WTC11 (cell line): ENCODE measurements around the gene GPATCH2. TPM values are rescaled to one million over a fixed set of nuclear protein-coding genes. Genes with fewer than 3 reads are reported as not detected.

ENCODE experiments used
- ATAC-seq: fragments of 200-7000 bp; cut with Tn5 transposase; 2 replicates; pipeline ENCODE4 v1.10.0; 2021; ENCODE audit warnings: mild to moderate bottlenecking, moderate library complexity
- CTCF ChIA-PET: fragments of 300-600 bp; sonication (Branson Sonifier 250); formaldehyde crosslinking; loops from one replicate; lab custom pipeline; 2021; ENCODE audit warnings: antibody characterized with exemption; lab: Charles Lee
- POLR2A ChIA-PET: fragments of 350-600 bp; sonication (Branson Sonifier 250); formaldehyde crosslinking; loops from one replicate; lab custom pipeline; 2021; ENCODE audit warnings: antibody characterized with exemption; lab: Charles Lee
- DNase-seq: peaks from one replicate; pipeline ENCODE4 v3.0.0; 2021; ENCODE audit warnings: low spot score
- H3K27ac Mint-ChIP-seq: 2 replicates; pipeline ENCODE4 v1.8.0; 2021; ENCODE audit warnings: mixed read lengths
- H3K27me3 Mint-ChIP-seq: 2 replicates; pipeline ENCODE4 v1.8.0; 2021; ENCODE audit warnings: low read depth, mild to moderate bottlenecking, moderate library complexity, mixed read lengths
- H3K36me3 Mint-ChIP-seq: 2 replicates; pipeline ENCODE4 v1.8.0; 2021; ENCODE audit warnings: mixed read lengths
- H3K4me1 Mint-ChIP-seq: 2 replicates; pipeline ENCODE4 v1.8.0; 2022; ENCODE audit warnings: mixed read lengths
- H3K4me3 Mint-ChIP-seq: 2 replicates; pipeline ENCODE4 v1.8.0; 2021; ENCODE audit warnings: mild to moderate bottlenecking, moderate library complexity, mixed read lengths
- H3K9me3 Mint-ChIP-seq: 2 replicates; pipeline ENCODE4 v1.8.0; 2021; ENCODE audit warnings: mixed read lengths
- AFF4 ChIP-seq: sonication (generic); formaldehyde crosslinking; IDR thresholded peaks from 2 replicates; pipeline ENCODE4 v1.8.1; 2023; ENCODE audit warnings: mild to moderate bottlenecking, missing genetic modification reagents, borderline replicate concordance
- CBFB ChIP-seq: sonication (generic); formaldehyde crosslinking; IDR thresholded peaks from 2 replicates; pipeline ENCODE4 v1.8.1; 2022; ENCODE audit warnings: mild to moderate bottlenecking, low read depth, missing genetic modification reagents
- CREB1 ChIP-seq: sonication (generic); formaldehyde crosslinking; IDR thresholded peaks from 2 replicates; pipeline ENCODE4 v1.8.0; 2023; ENCODE audit warnings: mild to moderate bottlenecking, missing genetic modification reagents
- CREM ChIP-seq: sonication (generic); formaldehyde crosslinking; IDR thresholded peaks from 2 replicates; pipeline ENCODE4 v1.8.1; 2022; ENCODE audit warnings: mild to moderate bottlenecking, missing genetic modification reagents, moderate library complexity
- CTCF ChIP-seq: fragments of 200-600 bp; IDR thresholded peaks from 2 replicates; pipeline ENCODE4 v1.8.0; 2022; ENCODE audit warnings: antibody characterized with exemption
- E2F5 ChIP-seq: sonication (generic); formaldehyde crosslinking; IDR thresholded peaks from 2 replicates; pipeline ENCODE4 v1.8.1; 2022; ENCODE audit warnings: mild to moderate bottlenecking, moderate library complexity, missing genetic modification reagents
- FOXJ3 ChIP-seq: sonication (generic); formaldehyde crosslinking; IDR thresholded peaks from 2 replicates; pipeline ENCODE4 v1.9.0; 2021; ENCODE audit warnings: missing genetic modification reagents, mild to moderate bottlenecking, borderline replicate concordance
- FOXK1 ChIP-seq: sonication (generic); formaldehyde crosslinking; IDR thresholded peaks from 2 replicates; pipeline ENCODE4 v1.8.0; 2022; ENCODE audit warnings: mild to moderate bottlenecking, moderate library complexity, missing genetic modification reagents
- GTF2I ChIP-seq: fragments of 250-450 bp; sonication (Bioruptor Pico); conservative IDR thresholded peaks from 2 replicates; pipeline ENCODE4 v1.4.0; 2021; ENCODE audit warnings: mild to moderate bottlenecking
- JUN ChIP-seq: sonication (generic); formaldehyde crosslinking; IDR thresholded peaks from 2 replicates; pipeline ENCODE4 v1.8.0; 2023; ENCODE audit warnings: mild to moderate bottlenecking, missing genetic modification reagents
- MLX ChIP-seq: sonication (generic); formaldehyde crosslinking; IDR thresholded peaks from 2 replicates; pipeline ENCODE4 v1.8.1; 2023; ENCODE audit warnings: mild to moderate bottlenecking, missing genetic modification reagents, moderate library complexity
- NR2C2 ChIP-seq: sonication (generic); formaldehyde crosslinking; IDR thresholded peaks from 2 replicates; pipeline ENCODE4 v1.8.0; 2022; ENCODE audit warnings: mild to moderate bottlenecking, missing genetic modification reagents
- PRDM15 ChIP-seq: sonication (generic); formaldehyde crosslinking; IDR thresholded peaks from 2 replicates; pipeline ENCODE4 v1.8.0; 2022; ENCODE audit warnings: missing genetic modification reagents
- STAT6 ChIP-seq: sonication (generic); formaldehyde crosslinking; conservative IDR thresholded peaks from 2 replicates; pipeline ENCODE4 v1.8.1; 2023; ENCODE audit warnings: mild to moderate bottlenecking, low read depth, missing genetic modification reagents, moderate library complexity
- TCF7 ChIP-seq: sonication (generic); formaldehyde crosslinking; IDR thresholded peaks from 2 replicates; pipeline ENCODE4 v1.8.0; 2022; ENCODE audit warnings: mild to moderate bottlenecking, low read depth, missing genetic modification reagents, moderate library complexity
- ZBTB21 ChIP-seq: sonication (generic); formaldehyde crosslinking; IDR thresholded peaks from 2 replicates; pipeline ENCODE4 v1.8.1; 2023; ENCODE audit warnings: mild to moderate bottlenecking, missing genetic modification reagents, borderline replicate concordance
- ZNF396 ChIP-seq: fragments of 250-450 bp; sonication (Bioruptor Pico); IDR thresholded peaks from 2 replicates; pipeline ENCODE4 v1.8.0; 2021; ENCODE audit warnings: mild to moderate bottlenecking, moderate library complexity, borderline replicate concordance
- total RNA-seq: library from RNA; stranded (reverse); gene quantifications from 3 replicates; pipeline ENCODE4 v1.2.3, GENCODE V29; 2021

GPATCH2 gene
- total RNA-seq, 1 experiment from 2014 or later, result 11.5 TPM

- ChIA-PET CTCF (no interaction called here), POLR2A (no interaction called here)
- Mint-ChIP-seq H3K36me3 (no peaks in the 10 kb centered on the region), H3K4me1 (no peaks in the 10 kb centered on the region), H3K4me3 (no peak overlapping the region), H3K9me3 (no peaks in the 10 kb centered on the region), H3K27ac (no peak overlapping the region), H3K27me3 (no peaks in the 10 kb centered on the region)
- DNase-seq (no peak), ATAC-seq (no peak)
- TF ChIP-seq MLX (CRISPR knock-in tag) (no peak), E2F5 (CRISPR knock-in tag) (no peak), CREB1 (no peak), CTCF (no peak), CREM (CRISPR knock-in tag) (no peak), NR2C2 (CRISPR knock-in tag) (no peak), STAT6 (no peak), TCF7 (CRISPR knock-in tag) (no peak), CBFB (CRISPR knock-in tag) (no peak), ZNF396 (CRISPR knock-in tag) (no peak), FOXJ3 (CRISPR knock-in tag) (no peak)
Measured at GRCh38 chr1:217472915-217473314, 158.0 kb downstream of the GPATCH2 start.

- no peaks in the 10 kb centered on the region for H3K4me1 Mint-ChIP-seq
- ChIA-PET CTCF (no interaction called here), POLR2A (no interaction called here)
- DNase-seq (no peak), ATAC-seq (no peak)
- no peaks in the 10 kb centered on the region for H3K9me3 Mint-ChIP-seq
- no peak for TF ChIP-seq PRDM15
- no peak for TF ChIP-seq GTF2I (CRISPR knock-in tag)
- no peak for TF ChIP-seq JUN
- H3K27me3 Mint-ChIP-seq, result no peaks in the 10 kb centered on the region
- H3K36me3 Mint-ChIP-seq, result no peaks in the 10 kb centered on the region
- H3K27ac Mint-ChIP-seq, result no peak overlapping the region
- no peak overlapping the region for H3K4me3 Mint-ChIP-seq
Measured at GRCh38 chr1:217471403-217471802, 159.5 kb downstream of the GPATCH2 start.

- H3K9me3 Mint-ChIP-seq, result peaks cover 8% of the 10 kb centered on the region
- H3K36me3 Mint-ChIP-seq, result peaks cover 6% of the 10 kb centered on the region
- no peaks in the 10 kb centered on the region for H3K27me3 Mint-ChIP-seq
- no peak overlapping the region for H3K27ac Mint-ChIP-seq
- no peaks in the 10 kb centered on the region for H3K4me1 Mint-ChIP-seq
- no peak for ATAC-seq
- ChIA-PET POLR2A (no interaction called here), CTCF (no interaction called here)
- no peak for DNase-seq
- no peak overlapping the region for H3K4me3 Mint-ChIP-seq
- TF ChIP-seq FOXK1 (CRISPR knock-in tag), result no peak
- TF ChIP-seq CREB1, result no peak
- no peak for TF ChIP-seq ZBTB21 (CRISPR knock-in tag)
- no peak for TF ChIP-seq FOXJ3 (CRISPR knock-in tag)
- no peak for TF ChIP-seq AFF4 (CRISPR knock-in tag)
Measured at GRCh38 chr1:217469983-217470382, 160.9 kb downstream of the GPATCH2 start.
